Measurements from ENCODE around the gene LBHD2. TPM values are rescaled to one million over a fixed set of nuclear protein-coding genes. Genes with fewer than 3 reads are reported as not detected.
A peak's percentile ranks its signal among the peaks of the same experiment; 100 is the strongest.

LBHD2 gene
- total RNA-seq, 2 donors from 2014 or later: not detected

- no peak for TF ChIP-seq POLR2A (IDR thresholded peaks at IDR 0.05)
- TF ChIP-seq CTCF (IDR thresholded peaks at IDR 0.05): no peak
- Histone ChIP-seq H3K4me3 (no peak overlapping the region), H3K9me3 (no peaks in the 10 kb centered on the region), H3K27me3 (no peaks in the 10 kb centered on the region), H3K4me1 (peaks cover 44% of the 10 kb centered on the region), H3K36me3 (replicated peaks in 1 of 2; ENCODE audit: insufficient read depth in 1 of 2, low read depth in 2 of 2) (no peaks in the 10 kb centered on the region), H3K27ac (peak overlapping the region in 2 of 4 donors; percentile 25 to 56)
- WGBS, 2 donors: 29 to 34% methylated on average over 5 of the region's 5 CpGs
- intact Hi-C loops (cut with DNase I): no loop called here
- DNase-seq: no peak
- no peak for ATAC-seq
Observed at GRCh38 chr14:103050935-103051334, 33.1 kb upstream of the LBHD2 start.

- H3K9me3 ChIP-seq: no peaks in the 10 kb centered on the region
- peaks cover 39% of the 10 kb centered on the region for H3K4me1 ChIP-seq
- H3K36me3 ChIP-seq (replicated peaks in 1 of 2; ENCODE audit: insufficient read depth in 1 of 2, low read depth in 2 of 2): no peaks in the 10 kb centered on the region
- WGBS, 2 donors: 75 to 91% methylated on average over 10 of the region's 10 CpGs
- no peak for TF ChIP-seq CTCF (IDR thresholded peaks at IDR 0.05)
- ATAC-seq (no peak), DNase-seq (no peak)
- no peaks in the 10 kb centered on the region for H3K27me3 ChIP-seq
- no peak overlapping the region for H3K27ac ChIP-seq
- H3K4me3 ChIP-seq: no peak overlapping the region
- intact Hi-C loops (cut with DNase I): no loop called here
Observed at GRCh38 chr14:103052407-103052806, 31.6 kb upstream of the LBHD2 start.

- Histone ChIP-seq H3K4me1 (peaks cover 47% of the 10 kb centered on the region), H3K9me3 (no peaks in the 10 kb centered on the region)
- intact Hi-C loops (cut with DNase I): no loop called here
Observed at GRCh38 chr14:103055695-103056094, 28.3 kb upstream of the LBHD2 start.

GRCh38 chr14:103056322-103057027 lies 27.5 kb upstream of the LBHD2 start:
- WGBS, 2 donors: 3% methylated on average over 22 to 30 of the region's 50 CpGs
- Histone ChIP-seq H3K4me3 (peak overlapping the region; percentile 79 to 95), H3K27me3 (no peaks in the 10 kb centered on the region), H3K27ac (peak overlapping the region; percentile 75 to 86 (median 84)), H3K36me3 (replicated peaks in 1 of 2; ENCODE audit: insufficient read depth in 1 of 2, low read depth in 2 of 2) (no peaks in the 10 kb centered on the region), H3K9me3 (no peaks in the 10 kb centered on the region), H3K4me1 (peaks cover 42% of the 10 kb centered on the region)
- DNase-seq: peak; percentile 54 to 64 (median 55)
- TF ChIP-seq CTCF (IDR thresholded peaks at IDR 0.05) (no peak), POLR2A (IDR thresholded peaks at IDR 0.05) (no peak)
- intact Hi-C loops (cut with DNase I): no loop called here
- peak; percentile 7 for ATAC-seq

More at GRCh38 chr14:103055695-103056094, 28.3 kb upstream of the LBHD2 start:
- TF ChIP-seq CTCF (IDR thresholded peaks at IDR 0.05): no peak
- TF ChIP-seq POLR2A (IDR thresholded peaks at IDR 0.05): no peak
- WGBS, 2 donors: 26 to 34% methylated on average over 8 of the region's 8 CpGs
- DNase-seq: no peak
- Histone ChIP-seq H3K36me3 (replicated peaks in 1 of 2; ENCODE audit: insufficient read depth in 1 of 2, low read depth in 2 of 2) (no peaks in the 10 kb centered on the region), H3K4me3 (no peak overlapping the region), H3K27me3 (no peaks in the 10 kb centered on the region), H3K27ac (peak overlapping the region in 3 of 4 donors; percentile 11 to 86 (median 84))
- no peak for ATAC-seq

GRCh38 chr14:103057028-103057371 lies 27.0 kb upstream of the LBHD2 start:
- WGBS, 2 donors: 1% methylated on average over 39 of the region's 53 CpGs; no CpG with 5 or more reads in 1 of the 2 donors
- H3K4me3 ChIP-seq: peak overlapping the region; percentile 79 to 95
- peak overlapping the region; percentile 75 to 86 (median 84) for H3K27ac ChIP-seq
- no peaks in the 10 kb centered on the region for H3K27me3 ChIP-seq
- intact Hi-C loops (cut with DNase I): no loop called here
- peaks cover 37% of the 10 kb centered on the region for H3K4me1 ChIP-seq
- TF ChIP-seq CTCF (IDR thresholded peaks at IDR 0.05): no peak
- TF ChIP-seq POLR2A (IDR thresholded peaks at IDR 0.05): peak in 1 of 3 donors; percentile 14
- no peaks in the 10 kb centered on the region for H3K9me3 ChIP-seq
- peak; percentile 28 for ATAC-seq
- no peaks in the 10 kb centered on the region for H3K36me3 ChIP-seq (replicated peaks in 1 of 2; ENCODE audit: insufficient read depth in 1 of 2, low read depth in 2 of 2)
- peak; percentile 26 to 42 (median 37) for DNase-seq
